ENCODE data around the gene ZNFX1.

The ZNFX1 gene

DNA sequence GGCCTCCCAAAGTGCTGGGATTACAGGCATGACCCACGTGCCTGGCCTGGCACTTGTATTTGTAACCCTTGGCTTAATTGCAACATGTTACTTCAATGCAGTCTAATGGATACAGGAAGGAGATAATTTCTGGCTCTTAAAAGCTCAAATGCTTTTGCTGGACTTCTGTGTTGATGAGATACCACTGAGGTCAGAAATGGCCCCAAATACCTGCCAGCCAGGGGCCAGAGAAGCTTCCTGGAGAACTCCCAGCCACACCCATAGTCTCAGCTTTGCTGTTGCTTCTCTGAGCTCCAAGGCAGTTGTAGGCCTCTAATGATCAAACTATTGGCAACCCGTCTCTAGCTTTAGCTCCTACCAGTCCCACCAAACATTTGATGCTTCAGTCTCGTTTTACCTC is 14.2 kb upstream of the ZNFX1 start:
- no peak for DNase-seq (ENCODE audit: low read depth)

DNA sequence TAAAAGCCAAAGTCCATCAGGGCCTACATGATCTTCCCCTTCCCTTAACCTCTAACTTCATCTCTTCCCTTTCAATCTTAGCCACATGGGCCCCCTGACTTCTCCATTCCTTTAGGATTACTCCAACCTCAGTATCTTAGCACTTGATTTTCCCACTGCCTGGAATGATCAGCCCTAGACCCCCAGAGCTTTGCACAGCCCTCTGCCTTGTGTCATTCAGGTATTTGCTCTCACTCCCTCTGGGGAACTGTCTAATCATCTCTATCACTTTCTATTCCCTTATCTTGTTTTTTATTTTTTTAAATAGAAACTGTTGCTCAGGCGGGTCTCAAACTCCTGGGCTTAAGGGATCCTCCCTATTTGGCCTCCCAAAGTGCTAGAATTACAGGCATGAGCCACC is 13.3 kb upstream of the ZNFX1 start:
- DNase-seq (ENCODE audit: low read depth), result no peak

DNA sequence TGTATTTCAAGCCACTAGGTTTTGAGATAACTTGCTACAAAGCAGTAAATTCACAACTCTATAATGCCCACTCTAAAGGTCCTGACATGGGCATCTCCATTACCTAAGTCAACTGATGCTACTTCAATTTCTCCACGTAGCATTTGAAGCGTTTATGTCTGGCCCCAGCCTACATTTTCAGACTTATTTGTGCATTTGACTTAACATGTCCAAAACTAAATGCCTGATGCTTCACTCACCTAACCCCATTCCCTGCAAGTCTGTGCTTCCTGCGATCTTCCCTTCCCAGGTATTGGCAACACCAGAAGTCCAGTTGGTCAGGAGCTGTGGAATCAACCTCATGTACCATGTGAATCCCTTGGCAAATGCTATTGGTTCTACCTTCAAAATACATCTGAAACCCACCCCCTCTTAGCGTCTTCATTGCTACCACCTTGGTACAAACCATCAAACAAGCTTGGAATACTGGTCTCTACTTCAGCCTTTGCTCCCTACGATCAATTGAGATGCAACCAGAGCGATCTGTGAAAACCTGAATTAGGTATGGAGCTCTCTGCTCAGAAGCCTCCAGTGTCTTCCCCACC is 12.8 kb upstream of the ZNFX1 start:
- no peak for DNase-seq (ENCODE audit: low read depth)

DNA sequence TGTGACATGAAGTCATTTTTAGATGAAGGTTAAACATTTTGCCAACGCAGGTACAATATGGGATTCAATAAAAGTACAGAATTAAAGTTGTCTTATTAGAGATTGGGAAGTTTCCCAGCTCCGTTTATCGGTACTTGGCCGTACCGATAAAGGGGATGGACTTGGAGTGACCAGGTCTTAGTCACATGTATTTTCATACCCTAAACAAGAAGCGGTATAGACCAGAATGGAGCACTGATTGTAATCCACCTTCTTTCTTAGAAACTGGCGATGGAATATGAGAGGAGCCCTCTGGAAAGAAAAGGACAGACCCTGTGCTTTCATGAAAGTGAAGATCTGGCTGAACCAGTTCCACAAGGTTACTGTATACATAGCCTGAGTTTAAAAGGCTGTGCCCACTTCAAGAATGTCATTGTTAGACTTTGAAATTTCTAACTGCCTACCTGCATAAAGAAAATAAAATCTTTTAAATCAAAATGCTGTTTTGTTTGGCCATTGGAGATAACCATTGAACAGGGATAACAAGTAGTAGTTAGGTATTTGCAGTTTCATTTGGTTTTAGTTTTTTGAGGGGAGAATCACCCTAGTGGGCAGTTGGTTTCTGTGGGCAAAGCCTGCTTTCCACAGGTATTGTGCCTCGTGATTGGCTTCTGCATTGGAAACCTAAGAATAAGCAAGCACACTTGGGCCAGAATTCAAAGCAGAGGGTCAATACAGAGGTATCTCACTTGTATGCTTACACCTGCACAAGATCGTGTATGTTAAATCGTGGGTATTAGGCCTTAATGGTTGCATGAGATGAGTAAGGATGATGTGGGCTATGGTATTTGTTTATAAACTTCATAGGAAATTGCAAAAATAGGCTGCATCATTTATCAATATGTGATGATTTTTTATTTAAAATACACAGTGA is 11.2 kb upstream of the ZNFX1 start:
- DNase-seq (ENCODE audit: low read depth), result no peak

DNA sequence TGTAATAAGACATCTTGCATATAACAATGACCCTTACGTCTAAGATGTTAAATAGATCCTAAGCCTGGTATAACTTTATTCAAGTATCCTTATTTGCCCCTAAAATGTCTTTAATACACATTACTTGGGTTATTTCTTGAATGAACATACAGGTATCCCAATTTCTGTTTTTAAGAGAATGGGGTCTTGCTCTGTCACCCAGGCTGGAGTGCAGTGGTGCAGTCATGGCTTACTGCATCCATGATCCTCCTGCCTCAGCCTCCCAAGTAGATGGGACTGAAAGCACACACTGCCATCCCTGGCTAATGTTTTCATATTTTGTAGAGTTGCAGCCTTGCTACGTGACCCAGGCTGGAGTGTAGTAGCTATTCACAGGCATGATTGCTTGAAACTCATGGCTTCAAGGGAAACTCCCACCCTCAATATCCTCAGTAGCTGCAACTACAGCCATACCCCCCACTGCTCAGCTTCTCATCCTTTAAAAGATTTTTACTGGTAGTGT is 10.4 kb upstream of the ZNFX1 start:
- DNase-seq (ENCODE audit: low read depth), result no peak

DNA sequence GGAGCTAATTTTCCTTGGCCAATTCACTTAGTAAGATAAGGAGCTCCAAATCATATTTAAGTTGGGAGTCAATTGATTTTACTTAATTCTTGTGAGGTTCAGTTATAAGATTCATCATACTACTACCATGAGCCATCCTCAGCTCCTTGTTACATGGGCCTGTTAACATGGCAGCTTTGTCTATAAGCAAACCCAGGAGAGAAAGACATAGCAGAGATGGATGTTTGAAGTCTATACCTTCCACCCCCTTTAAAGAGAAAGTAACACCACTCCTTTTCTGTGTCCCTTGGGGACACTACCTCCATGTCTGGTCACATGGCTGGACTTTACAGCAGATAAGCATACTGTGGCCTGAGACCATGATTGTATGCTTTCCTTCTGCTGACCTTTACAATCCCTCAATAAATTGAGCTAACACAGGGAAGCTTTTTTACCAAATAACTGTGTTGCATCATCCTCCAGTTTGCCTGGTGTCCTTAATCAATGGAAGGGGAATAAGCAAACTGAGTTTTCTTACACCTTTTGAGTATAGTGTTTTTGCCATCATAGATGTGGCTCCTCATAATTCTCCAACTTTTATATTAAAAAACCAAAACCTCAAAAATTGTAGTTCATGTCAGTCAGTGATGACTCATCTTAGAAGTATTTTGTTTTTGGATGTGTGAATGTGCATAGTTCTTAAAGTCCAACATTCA is 9.8 kb upstream of the ZNFX1 start:
- no peak for DNase-seq (ENCODE audit: low read depth)

DNA sequence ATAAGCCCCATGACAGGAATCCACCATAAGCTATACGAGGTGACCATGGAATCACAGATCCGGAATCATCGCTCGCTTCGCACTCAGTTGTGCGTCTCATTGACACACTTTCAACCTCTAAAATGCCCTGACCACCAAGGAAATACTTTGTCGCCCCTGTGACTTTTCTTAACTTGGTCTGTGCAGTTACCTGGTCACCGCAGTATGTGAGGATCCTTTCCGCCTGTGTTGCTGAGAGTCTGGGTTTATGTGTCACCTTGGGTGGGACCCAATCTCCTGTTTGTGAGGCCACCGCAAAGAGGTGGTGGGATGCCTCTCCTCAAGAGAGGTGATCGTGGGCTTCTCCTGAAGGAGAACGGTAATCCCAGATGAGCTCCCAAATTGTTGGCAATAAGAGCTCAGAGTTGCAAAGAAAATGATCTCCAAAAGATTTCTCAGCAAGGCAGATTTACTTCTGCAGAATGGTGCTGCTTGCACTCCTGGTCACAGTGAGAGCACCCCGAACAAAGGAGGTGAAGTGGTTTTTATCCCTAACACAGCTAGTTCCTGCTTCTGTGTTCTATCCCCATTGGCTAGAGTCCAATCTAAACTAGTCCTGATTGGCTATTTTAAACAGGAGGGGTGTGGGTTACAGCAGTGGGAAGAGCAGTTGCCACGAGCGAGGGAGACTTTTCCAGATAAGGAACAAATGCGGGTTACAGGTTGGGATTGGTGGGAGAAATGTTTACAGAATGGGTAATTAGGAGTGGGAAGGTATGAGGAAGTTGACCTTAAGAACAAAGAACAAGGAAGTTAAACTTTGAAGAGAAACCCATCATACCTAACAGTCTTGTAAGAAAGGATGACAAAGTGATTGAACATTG is 9.1 kb upstream of the ZNFX1 start:
- no peak for DNase-seq (ENCODE audit: low read depth)

DNA sequence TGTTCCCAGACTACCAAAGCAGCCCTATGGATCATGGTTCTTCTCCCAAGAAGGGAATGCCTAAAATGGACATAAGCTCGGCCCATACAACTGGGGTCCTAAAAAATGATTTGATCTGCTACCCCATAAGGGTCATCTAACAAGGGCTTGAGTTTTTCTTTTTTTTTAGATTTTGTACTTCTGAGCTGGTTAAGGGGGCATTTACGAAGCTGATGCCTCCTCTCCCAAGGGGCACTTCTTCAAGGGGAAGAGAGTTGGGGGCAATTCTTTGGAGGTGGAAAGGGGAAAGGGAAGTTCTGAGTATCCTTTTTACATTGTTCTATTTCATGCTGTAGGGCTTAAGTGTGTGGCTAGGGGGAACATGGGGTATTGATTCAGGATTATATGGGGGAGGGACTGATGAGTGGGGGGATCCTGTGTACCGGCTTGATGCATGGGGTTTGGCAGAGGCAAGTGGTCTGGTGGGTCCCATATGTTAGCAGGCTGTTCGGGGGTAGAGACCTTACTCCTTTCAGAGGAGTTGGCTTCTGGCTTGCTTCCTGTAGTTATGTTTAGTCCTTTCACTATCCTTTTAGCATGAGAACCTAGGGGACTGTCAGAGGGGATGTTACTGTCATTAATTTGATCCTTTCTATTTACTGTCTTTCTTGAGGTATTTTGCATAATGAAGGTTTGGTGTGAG is 8.1 kb upstream of the ZNFX1 start:
- DNase-seq (ENCODE audit: low read depth), result no peak

DNA sequence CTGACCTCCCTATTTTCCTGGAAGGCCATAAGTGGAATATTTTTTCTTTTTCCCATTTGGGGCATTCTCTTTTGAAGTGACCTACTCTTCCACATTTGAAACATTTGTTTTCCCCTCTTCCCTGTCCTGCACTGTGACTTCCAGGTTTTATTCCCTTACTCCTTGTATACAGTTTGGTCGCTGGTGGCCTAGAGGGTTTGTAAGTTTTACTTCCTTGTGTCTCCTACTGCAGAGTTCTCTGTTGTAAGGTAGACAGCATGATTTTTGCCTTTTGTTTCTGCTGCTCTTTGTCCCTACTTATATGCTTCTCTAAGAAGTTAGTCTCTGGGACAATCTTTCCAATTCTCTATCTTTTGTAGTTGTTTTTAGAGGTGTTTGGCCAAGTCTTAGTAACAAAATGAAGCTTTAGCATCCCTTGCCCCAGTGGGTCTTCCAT is 7.4 kb upstream of the ZNFX1 start:
- no peak for DNase-seq (ENCODE audit: low read depth)

DNA sequence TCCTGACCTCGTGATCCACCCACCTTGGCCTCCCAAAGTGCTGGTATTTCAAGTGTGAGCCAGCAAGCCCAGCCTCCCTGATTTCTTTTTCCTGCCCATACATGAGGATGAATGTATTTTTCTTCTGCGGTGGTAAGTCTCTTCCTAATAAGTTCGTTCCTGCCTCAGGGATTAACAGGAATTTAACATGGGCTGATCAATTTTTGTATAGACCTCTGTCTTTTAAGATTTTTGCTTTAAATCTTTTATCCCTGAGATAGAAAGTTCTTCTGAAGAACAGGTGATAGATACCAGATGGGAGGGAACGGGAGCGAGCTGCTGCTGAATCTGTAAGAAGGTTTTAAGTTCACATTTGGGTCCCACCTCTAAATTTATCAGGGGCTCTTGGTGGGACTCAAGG is 7.0 kb upstream of the ZNFX1 start:
- no peak for DNase-seq (ENCODE audit: low read depth)

DNA sequence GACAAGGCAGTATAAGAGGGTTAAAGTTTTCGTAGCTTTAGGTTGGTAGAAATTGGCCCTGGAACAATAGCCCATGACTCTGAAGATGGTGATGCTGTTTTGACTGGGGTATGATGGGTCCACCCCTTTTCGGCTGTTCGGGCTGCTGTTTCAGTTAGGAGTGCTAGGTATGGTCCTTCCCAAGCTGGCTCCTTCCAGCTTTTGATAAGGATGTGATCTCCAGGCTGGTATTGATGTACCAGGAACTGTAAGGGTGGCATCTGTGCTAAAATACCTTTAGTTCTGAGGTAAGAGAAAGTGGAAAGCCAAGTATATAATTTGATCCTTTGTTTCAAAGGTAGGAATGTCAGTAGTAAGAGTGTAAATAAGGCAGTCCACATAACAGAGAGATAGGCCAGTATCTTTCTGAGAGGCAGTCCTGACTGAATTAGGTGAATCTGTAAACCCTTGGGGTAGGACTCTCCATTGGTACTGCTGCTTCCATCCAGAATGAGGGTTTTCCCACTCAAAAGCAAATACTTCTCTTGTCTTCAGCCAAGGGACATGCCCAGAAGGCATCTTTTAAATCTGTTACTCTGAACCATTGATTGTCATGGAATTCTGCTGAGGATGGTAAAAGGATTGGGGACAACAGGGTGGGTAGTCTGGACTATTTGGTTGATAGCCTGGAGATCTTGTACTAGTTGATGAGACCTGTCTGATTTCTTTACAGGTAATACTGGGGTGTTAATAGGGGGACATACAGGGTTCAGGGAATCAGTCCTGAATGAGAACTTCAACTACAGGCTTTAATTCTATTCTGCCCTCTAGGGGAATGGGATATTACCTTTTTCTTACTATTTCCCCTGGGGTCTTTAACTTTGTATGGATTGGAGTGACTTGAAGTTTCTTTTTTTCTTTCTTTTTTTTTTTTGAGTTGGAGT is 6.1 kb upstream of the ZNFX1 start:
- no peak for DNase-seq (ENCODE audit: low read depth)

DNA sequence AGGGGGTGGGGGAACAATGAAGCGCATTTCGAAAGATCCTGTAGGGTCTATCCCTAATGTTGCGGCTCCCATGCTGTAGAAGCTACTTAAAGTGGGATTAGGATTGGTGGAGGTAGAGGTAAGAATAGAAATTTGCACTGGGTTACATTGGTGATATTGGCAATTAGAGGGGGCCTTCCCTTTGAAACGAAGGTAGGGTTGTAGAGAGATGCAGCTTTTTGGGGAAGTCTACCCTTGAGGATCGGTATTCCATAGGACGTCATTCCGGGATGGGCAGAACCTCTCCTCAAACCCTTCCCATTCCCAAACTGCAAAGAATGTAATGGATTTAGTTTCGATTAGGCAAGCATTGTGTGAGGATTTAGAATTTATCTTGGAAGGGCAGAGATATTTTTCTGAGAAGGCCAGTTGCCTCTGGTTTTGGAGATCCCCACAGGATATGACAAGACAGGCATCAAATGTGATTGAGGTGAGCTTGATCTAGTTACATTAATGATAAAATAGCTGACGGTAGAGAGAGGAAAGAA is 5.4 kb upstream of the ZNFX1 start:
- no peak for DNase-seq (ENCODE audit: low read depth)

DNA sequence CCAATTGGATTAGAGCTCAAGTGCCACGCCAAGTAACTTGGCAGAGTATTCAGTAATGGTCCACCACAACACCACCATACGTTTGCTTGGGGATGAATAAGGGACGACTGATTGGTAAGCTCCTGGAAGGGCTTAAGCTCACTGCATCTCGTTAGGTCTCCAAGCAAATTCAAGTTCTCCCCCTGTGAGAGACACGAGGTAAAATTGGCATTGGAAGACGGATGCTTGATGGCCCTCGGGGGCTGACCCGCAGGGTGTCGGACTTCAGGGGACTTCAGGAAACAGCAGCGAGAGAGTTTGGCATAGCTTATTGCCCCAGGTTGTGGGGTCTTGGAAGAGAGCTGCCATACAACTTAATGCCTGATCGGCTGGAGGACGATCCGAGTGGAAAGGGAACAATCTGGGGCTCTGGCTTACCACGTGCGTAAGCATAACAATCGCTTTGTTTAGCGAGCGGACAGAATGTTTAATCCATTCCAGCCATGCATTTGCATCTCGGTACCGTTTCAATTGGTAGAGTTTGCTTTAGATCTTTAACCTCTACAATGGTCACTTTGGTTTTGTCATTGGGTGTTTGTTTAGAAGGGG is 4.8 kb upstream of the ZNFX1 start:
- DNase-seq (ENCODE audit: low read depth), result no peak

DNA sequence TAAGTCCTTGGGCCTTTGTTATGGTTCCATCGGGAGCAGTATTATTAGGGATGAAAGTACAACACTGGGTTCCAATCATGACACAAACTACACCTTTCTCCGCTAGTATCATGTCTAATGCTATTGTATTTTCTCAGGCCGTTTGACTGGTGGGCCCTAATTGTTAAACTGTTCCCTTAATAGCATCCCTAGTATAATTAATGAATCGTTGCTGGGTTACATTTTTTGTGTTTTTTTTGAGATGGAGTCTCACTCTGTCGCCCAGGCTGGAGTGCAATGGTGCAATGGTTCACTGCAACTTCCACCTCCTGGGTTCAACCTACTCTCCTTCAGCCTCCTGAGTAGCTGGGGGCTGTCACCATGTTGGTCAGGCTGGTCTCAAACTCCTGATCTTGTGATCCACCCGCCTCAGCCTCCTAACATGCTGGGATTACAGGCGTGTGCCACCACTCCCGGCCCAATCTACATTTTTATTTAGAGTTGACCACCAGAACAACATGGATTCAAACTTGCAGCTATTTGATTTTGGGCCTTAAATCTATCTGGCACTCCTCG is 4.1 kb upstream of the ZNFX1 start:
- no peak for DNase-seq (ENCODE audit: low read depth)

DNA sequence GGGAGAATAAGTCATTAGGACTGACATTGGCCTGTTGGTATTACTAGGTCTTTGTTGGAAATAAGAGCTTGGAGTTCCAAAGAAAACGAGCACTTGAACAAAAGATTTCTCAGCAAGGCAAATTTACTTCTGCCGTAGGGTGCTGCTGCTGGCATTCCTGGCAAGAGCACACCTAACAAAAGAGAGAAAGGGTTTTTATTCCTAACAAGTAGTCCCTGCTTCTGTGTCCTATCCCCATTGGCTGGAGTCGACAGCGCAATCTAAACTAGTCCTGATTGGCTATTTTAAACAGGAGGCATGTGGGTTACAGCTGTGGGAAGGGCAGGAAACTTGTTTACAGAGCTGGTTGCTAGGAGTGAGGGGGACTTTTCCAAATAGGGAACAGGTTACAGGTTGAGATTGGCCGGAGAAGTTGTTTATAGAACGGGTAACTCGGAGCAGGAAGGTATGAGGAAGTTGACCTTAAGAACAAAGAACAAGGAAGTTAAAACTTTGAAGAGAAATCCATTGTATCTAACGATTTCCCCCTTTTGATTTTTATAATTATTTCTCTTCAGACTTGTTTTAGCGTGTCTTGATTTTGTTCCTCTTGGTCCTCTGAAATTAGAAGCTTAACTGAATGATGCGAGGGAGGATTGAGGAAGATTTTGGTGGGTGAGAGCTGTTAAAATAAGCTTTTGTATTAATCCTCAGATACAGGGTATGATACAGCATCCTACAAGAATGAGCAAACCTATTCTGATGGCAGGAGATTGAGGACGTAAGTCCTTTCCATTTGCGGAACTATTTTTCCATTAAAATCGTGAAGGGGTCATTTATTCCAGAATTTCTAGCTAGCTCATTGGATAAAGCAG is 3.4 kb upstream of the ZNFX1 start:
- DNase-seq (ENCODE audit: low read depth), result no peak

DNA sequence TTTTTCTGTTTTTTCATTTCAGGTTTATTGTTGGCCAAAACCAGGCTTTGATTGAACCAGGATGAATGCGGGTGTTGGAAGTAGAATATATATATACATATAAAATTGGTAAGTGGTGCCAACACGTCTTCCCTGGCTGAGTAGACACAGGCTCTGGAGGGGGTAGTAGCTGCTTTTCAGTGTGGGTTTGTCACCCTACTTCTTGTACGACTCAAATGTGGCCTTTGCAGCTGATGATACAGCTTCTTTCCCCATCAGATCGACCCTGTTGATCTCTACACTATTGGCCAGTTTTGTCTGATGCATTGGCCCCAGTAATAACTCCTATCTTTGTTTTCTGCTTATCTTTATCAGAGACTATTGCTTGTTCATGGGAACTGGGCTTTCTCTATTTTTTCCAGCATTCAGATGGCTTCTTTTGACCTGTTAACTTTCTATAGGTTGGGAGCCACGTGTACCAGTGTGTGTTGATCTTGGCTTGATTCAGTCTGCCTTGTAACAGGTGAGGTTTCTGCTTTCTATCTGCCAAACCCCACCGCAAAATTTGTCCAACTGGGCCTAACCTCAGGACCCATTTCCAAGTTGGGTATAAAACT is 2.7 kb upstream of the ZNFX1 start:
- no peak for DNase-seq (ENCODE audit: low read depth)

DNA sequence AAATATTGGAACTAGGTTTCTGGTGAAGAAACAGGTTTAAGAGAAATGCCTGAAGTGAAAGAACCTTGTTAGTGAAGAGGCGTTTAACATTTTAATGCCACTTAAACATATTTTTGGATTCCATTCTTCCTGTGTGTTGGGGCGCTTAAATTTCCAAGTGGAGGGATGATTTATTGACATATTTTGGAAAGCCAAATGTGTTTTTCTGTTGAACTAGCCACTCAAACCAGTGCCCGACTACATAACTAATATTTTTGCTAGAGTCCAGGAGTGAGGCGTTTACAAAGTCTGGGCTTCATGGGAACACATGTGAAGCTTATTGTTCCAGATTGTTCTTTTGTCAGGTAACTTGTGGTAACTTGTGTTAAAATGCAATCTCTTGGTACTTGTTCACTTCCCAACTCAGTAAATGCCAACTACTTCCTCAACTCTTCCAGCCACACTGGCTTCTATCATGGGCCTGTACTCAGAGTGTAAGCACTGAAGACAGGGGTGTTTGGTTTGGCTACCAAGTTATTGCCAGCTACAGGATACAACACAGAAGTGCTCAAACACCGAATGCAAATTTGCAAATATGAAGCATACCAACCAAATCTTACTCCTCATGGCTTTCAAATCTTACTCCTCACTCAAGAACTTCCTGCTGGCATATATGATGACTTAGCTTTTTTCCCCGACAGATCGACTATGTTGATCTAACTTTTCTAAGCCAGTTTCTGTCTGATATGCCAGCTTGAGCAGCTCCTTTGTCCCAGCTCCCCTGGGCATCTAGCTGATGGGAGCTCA is 2.0 kb upstream of the ZNFX1 start:
- no peak for DNase-seq (ENCODE audit: low read depth)

All from activated T-helper 1 cell treated with Interleukin-2 at 50 U/mL for 16 hours (primary cell).